ENCODE data around the gene LRMDA.

DNA sequence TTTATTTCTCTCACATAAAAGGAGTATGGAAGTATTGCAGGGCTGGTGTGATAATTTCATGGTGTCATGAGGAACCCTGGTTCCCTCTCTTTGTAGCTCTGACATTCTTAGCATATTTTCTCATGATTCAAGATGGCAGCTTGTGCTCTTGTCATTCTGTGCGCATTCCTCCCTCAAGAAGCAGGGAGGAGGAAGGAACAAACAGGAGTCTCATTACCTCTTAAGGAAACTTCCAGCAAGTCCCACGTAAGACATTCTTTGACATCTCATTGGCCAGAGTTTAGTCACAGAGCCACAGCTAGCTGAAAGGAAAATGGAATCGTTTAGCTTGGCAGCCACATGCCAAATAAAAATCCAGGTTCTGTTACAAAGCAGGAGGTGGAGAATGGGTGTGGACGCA lies 546.8 kb downstream of the LRMDA start:
- no peak for TF ChIP-seq EZH2phosphoT487 (conservative IDR thresholded peaks at IDR 0.05; ENCODE audit: low read length)
- TF ChIP-seq, protein P1, sequence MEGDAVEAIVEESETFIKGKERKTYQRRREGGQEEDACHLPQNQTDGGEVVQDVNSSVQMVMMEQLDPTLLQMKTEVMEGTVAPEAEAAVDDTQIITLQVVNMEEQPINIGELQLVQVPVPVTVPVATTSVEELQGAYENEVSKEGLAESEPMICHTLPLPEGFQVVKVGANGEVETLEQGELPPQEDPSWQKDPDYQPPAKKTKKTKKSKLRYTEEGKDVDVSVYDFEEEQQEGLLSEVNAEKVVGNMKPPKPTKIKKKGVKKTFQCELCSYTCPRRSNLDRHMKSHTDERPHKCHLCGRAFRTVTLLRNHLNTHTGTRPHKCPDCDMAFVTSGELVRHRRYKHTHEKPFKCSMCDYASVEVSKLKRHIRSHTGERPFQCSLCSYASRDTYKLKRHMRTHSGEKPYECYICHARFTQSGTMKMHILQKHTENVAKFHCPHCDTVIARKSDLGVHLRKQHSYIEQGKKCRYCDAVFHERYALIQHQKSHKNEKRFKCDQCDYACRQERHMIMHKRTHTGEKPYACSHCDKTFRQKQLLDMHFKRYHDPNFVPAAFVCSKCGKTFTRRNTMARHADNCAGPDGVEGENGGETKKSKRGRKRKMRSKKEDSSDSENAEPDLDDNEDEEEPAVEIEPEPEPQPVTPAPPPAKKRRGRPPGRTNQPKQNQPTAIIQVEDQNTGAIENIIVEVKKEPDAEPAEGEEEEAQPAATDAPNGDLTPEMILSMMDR (IDR thresholded peaks at IDR 0.05; ENCODE audit: insufficient read depth, low read length, poor library complexity, severe bottlenecking) = no peak

Measured in SU-DHL-6 (cell line).